AG10803 (cell line): ENCODE results near the gene APBA3.

Experiments
- DNase-seq: peaks from one replicate; pipeline ENCODE4 v3.0.0; 2010; ENCODE audit warnings: low read depth
- H3K4me3 ChIP-seq: 2 replicates; pipeline ENCODE4 v1.5.1; 2011; ENCODE audit warnings: mild to moderate bottlenecking, low read length, control low read depth
- TF ChIP-seq, protein P1 (sequence below): conservative IDR thresholded peaks from 2 replicates; pipeline ENCODE4 v1.5.1; 2011; ENCODE audit warnings: mild to moderate bottlenecking, low read length, control low read depth, inconsistent platforms

Gene APBA3

DNA sequence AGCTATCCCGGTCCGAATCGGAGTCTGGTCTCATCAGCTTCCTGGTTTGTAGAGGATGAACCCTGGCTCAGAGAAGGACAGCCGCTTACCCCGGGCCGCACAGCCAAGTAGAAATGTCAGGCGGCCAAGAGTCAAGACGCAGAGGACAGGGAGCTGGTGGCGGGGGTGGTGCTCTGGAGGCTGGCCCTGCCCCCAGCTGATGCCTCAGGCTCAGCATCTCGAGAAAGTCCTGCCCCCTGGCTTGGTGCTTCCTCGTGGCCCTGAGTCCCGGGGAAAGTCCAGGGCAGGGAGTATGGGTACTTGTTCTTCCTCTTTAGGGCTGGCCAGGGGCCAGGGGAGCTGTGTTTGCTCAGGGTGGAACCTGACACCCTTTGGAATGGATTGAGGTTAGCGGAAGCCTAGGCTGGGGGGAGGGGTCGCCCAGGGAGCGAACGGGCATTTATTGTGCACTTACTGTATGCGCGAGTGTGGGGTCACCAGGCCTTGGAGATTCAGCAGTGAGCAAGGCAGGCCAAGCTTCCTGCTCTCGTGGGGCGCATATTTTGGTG, 51.2 kb downstream of the APBA3 start:
- DNase-seq = peak; percentile 15
- no peak overlapping the region for H3K4me3 ChIP-seq
- TF ChIP-seq, protein P1, sequence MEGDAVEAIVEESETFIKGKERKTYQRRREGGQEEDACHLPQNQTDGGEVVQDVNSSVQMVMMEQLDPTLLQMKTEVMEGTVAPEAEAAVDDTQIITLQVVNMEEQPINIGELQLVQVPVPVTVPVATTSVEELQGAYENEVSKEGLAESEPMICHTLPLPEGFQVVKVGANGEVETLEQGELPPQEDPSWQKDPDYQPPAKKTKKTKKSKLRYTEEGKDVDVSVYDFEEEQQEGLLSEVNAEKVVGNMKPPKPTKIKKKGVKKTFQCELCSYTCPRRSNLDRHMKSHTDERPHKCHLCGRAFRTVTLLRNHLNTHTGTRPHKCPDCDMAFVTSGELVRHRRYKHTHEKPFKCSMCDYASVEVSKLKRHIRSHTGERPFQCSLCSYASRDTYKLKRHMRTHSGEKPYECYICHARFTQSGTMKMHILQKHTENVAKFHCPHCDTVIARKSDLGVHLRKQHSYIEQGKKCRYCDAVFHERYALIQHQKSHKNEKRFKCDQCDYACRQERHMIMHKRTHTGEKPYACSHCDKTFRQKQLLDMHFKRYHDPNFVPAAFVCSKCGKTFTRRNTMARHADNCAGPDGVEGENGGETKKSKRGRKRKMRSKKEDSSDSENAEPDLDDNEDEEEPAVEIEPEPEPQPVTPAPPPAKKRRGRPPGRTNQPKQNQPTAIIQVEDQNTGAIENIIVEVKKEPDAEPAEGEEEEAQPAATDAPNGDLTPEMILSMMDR = no peak

- DNase-seq = no peak
- no peak within 1 kb of the TSS for H3K4me3 ChIP-seq
- TF ChIP-seq, protein P1 = no peak
Observed at GRCh38 chr19:3708207-3708931, 53.1 kb downstream of the APBA3 start, which contains the start of gene TJP3. Gene TJP3, plus strand, starts transcription at chr19:3708384. Its CDS starts 20,049 bp downstream, at chr19:3728433.

GRCh38 chr19:3707868-3708206, 53.7 kb downstream of the APBA3 start:
- TF ChIP-seq, protein P1 = no peak
- H3K4me3 ChIP-seq = no peak overlapping the region
- no peak for DNase-seq

DNA sequence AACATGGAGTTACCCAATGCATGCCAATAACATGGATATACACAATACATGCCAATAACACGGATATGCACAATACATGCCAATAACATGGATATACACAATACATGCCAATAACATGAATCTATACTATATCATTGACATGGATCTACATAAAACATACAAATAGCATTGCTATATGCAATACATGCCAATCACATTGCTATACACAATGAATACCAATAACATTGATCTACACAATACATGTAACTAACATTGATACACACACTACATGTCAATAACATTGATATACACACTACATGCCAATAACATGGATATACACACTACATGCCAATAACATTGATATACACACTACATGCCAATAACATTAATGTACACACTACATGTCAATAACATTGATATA, 60.3 kb downstream of the APBA3 start:
- TF ChIP-seq, protein P1 = no peak
- DNase-seq = no peak
- no peak overlapping the region for H3K4me3 ChIP-seq
